GM19328 (cell line): Measurements from ENCODE around the gene SCG5.
"Not testable (repeated sequence)": the region's sequence is repeated elsewhere in the genome, so short reads cannot be mapped to it uniquely, and the experiment has no call there.

Experiments
- ATAC-seq: cut with Tn5 transposase; IDR thresholded peaks from one replicate; pipeline ENCODE4 v1.9.1; 2021; ENCODE audit warnings: mild to moderate bottlenecking, moderate library complexity; ENCODE audit not compliant: unreplicated experiment

The SCG5 gene, protein sequence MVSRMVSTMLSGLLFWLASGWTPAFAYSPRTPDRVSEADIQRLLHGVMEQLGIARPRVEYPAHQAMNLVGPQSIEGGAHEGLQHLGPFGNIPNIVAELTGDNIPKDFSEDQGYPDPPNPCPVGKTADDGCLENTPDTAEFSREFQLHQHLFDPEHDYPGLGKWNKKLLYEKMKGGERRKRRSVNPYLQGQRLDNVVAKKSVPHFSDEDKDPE

DNA sequence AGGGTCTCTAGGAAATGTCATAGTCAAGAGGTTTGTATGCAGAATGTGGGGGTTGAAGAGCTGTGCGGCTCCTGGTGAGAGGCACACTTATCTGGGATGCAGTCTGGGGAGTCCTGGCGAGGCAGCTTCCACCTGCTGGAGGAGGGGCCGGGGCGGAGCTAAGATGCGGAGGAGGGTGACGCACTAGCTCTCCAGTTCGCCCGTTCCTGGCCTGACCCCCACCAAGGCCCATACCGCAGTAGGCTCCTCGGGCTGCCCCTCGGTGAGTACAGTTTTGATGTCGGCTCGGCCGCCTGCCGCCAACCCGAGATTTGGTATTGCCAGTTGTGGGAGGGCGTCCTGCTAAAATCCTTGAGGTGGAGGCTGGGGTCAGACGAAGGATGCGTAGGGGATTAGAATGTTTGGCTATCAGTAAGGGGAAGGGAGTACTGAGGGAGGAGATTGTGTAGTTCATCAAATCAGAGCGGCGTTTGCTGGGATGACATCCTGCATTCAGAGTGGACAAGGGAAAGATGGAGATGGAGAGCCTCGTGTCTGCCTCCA is at the start of gene SCG5:
TSS of gene SCG5 (plus strand) at position 194 of the 543 bp plus-strand sequence. CDS start 1,883 bp downstream, outside the sequence.
- no peak for ATAC-seq

DNA sequence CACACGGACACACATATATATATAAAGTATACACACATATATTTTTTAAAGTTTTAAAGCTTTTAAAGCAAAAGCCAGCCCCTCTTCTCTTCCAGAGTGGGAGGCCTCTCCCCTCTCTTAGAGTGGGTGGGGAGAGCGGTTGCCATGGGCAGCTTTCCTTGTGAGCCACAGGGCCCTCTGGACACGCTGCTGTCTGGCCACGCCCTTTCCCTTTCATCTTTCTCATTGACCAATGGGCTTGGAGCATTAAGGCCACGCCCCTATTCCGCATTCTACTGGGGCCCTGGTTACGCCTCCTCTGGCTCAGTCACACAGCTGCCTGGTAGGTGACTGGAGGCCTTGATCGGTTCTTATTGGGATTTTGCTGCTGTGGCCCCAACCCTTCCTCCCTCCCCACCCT is 48.4 kb upstream of the SCG5 start, which contains the start of gene GOLGA8N:
TSS of gene GOLGA8N (plus strand) at position 306 of the 400 bp plus-strand sequence.
- not testable (repeated sequence) for ATAC-seq

DNA sequence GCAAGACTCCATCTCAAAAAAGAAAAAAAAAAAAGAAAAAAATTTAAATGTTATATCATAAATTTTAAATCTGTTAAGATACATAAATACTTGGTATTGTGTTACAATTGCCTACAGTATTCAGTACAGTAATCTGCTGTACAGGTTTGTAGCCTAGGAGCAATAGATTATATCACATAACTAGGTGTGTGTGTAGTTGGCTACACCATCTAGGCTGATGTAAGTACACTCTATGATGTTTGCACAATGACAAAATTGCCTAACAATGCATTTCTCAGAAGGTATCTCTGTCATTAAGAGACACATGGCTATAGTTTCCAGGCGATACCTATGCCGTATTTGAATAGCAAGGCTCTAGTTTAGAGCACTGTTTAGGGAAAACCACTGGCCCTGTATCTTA is 32.0 kb upstream of the SCG5 start:
- not testable (repeated sequence) for ATAC-seq

DNA sequence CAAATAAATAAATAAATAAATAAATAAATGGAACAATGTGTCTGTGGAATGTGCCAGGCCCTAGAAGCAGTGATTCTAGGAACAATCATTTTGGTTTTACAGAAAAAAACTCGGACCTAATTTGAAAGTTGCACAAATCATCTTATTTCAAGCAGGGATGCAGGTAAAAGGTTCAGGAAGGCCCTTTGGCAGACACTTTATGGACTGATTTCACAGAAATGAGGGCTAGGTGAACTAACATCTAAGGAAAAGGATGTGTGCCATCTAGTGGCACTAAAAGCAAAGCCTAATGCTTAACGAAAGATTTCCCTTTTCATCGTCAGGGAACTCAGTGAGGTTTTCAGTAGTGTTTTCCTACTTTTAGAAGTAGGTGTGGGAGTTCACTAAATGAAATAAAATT is 30.8 kb upstream of the SCG5 start:
- ATAC-seq, result not testable (repeated sequence)

DNA sequence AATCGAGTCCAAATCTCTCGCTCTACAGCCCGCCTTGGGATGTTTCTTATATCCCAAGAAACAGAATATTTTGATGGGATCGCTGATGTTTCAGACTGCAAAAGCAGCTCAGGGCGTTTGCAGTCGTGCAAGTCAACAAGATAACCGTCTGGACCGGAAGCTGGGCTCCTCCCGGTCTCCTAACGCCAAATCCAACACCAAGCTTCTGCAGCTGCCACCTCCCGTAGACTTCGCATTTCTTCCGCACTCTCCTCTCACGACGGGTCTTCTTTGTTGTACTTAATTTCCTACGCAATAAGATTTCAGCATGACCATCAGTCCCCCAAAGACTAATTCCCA is 26.8 kb upstream of the SCG5 start:
- ATAC-seq, result peak; percentile 25

DNA sequence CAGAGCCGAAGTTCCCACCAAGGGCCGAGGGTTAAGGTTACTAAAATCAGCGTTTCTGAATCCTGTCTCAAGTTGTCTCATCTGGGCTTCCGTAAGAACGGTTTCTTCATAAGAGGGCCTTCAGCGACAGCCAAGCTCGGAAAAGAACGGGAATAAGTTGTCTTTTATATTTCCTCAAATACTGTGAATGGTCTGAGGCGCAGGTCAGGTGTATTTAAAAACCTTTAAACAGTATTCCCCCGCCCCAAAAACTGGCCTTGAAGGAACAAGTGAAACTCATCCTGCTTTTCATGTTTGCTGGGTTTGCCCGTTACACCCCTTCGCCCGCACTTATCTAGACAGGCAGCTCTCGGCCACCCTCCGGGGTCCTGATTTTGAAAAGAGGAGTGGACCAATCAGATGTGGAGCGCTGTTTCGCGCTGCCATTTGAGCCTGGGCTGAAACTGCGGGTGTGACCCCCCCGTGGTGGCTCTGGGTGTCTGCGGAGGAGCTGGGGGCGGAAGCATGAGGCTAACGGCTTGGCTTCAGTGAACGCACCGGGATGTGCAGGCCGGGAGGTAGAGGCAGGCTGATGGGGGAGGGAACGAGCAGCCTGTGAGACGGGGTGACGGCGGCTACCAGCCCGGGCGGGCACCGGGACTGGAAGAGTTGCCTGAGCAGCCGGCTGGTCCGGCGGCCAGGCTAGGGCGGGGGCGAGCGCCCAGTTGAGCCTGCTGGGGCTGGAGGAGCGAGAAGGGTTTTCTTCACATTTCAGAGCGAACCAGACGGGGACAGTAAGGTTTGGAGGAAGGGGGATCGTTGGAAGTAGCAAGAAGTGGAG is 26.2 kb upstream of the SCG5 start, which contains the start of gene ARHGAP11A:
TSS of gene ARHGAP11A (plus strand) at position 454 of the 820 bp plus-strand sequence. CDS start 708 bp downstream, outside the sequence.
- ATAC-seq, result peak; percentile 68

DNA sequence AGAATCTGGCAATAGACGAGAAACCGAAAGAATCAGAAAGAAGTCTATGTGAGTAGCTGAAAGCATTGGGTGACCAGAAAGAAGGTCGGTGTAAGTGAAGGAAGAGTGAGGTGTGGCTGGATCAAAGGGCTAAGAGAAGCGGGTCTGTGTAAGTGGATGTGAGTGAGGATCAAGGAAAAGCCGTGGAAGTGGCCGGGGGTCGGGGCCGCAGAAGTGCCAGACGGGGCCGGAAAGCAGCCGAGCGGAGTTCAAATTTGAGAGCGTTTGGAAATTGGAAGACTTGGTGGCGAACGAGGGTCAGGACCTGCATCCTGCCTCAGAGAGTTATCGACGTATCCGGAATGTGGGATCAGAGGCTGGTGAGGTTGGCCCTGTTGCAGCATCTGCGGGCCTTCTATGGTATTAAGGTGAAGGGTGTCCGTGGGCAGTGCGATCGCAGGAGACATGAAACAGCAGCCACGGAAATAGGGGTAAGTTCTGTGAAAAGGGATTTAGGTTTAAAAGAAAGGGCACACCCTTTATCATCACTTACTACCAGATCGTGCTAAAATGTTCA is 25.6 kb upstream of the SCG5 start:
- ATAC-seq, result peak; percentile 22

DNA sequence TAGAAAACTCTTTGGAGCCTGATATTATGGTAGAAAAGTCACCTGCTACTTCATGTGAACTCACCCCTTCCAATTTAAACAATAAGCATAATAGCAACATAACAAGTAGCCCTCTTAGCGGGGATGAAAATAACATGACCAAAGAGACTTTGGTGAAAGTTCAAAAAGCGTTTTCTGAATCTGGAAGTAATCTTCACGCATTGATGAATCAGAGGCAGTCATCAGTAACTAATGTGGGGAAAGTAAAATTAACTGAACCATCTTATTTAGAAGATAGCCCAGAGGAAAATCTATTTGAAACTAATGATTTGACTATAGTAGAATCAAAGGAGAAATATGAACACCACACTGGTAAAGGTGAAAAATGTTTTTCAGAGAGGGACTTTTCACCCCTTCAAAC is 5.1 kb upstream of the SCG5 start:
- ATAC-seq, result no peak

DNA sequence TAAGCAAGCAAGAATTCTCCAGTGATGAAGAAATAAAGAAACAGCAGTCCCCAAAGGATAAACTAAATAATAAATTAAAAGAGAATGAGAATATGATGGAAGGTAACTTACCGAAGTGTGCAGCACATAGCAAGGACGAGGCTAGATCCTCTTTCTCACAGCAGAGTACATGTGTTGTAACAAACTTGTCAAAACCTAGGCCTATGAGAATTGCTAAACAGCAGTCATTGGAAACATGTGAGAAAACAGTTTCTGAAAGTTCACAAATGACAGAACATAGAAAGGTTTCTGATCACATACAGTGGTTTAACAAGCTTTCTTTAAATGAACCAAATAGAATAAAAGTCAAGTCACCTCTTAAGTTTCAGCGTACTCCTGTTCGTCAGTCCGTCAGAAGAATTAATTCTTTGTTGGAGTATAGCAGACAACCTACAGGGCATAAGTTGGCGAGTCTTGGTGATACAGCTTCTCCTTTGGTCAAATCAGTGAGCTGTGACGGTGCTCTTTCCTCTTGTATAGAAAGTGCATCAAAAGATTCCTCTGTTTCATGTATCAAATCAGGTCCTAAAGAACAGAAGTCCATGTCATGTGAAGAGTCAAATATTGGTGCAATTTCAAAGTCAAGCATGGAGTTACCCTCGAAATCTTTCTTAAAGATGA is 4.5 kb upstream of the SCG5 start:
- no peak for ATAC-seq

DNA sequence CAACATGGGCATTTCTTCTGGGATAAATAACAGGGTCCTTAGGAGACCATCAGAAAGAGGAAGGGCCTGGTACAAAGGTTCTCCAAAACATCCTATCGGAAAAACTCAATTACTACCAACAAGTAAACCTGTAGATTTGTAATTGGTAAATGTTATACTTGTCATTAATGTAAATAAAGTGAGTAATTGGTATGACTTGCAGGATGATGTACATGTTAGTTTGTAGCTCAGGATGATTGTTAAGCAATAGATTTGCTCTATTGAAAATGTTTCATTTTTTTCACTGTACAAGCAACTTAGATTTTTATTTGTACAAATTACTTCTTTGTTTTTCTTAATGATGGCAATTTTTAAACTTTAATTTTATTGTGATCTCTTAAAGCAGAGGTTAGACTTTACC is 3.8 kb upstream of the SCG5 start:
- ATAC-seq, result no peak

DNA sequence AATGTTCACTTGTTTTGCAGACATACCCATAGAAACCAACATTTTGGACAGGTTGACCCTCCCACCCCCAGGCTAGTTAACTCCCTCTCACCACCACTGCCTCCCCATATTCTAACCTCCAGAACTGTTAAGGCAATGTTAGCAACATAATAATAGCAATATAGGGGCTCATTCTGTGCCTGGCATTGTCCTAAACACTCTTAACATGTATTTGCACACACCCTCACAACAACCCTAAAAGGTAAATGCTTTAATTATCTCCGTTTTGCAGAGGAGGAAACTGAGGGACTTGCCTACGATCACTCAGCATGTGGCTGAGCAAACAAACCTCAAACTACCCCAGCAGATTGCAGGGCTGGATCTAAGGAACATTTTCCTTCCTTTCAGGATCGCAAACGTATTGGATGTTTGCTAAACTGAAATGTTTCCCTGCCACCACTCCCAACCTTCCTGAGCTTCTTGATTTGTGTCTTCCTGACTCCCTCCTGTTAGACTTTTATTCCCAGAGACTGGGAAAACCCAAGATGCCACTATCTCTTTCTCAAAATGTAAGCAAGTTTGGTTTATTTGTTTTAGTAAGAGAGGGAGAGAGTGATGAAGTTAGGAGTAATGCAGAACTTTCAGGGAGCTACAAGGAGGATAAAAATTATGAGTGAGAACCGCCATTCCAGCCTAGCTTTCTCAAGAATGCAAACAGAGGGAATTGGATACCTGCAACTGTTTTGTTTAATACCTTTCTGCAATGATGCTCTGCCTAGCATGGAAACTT is 1.3 kb downstream of the SCG5 start:
- ATAC-seq, result no peak

DNA sequence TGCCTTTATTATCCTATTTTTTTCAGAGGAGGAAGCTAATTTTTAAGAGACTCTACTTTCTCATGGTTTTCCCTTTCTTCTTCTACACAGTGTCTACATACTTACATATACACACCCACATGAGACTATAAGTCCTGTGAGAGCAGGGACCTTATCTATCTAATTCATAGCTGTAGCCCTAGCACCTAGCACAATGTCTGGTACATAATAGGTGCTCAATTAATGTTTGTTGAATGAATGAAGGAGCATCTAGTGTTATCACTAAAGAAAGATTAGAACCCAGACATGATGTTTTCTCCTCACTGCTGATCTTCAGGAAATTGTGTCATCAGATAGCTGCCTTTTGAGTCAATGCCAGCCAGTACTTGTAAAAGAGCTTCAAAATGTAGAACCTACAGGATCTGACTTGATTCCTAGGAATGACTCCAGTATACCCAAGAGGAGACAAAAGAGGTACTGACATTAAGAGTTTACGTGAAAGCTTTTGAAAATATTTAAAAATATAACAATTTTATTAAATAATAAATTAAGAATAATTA is 2.5 kb downstream of the SCG5 start:
- ATAC-seq, result no peak

DNA sequence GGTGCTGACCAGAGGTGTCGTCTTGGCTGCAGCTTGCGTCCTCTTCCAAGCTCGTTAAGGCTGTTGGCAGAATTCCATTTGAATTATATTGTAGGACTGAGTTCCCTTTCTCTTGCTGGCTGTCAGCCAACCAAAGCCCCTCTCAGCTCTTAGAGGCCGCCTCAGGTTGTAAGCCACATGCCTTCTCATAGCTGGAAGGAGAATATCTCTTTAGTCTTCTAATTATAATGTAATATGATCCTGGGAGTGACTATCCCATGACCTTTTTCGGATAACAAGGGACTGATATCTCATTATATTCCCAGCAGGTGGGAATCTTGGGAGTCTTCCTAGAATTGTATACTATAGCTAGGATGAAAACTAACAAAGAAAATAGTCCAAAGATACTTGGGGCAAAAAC is 4.8 kb downstream of the SCG5 start:
- no peak for ATAC-seq

DNA sequence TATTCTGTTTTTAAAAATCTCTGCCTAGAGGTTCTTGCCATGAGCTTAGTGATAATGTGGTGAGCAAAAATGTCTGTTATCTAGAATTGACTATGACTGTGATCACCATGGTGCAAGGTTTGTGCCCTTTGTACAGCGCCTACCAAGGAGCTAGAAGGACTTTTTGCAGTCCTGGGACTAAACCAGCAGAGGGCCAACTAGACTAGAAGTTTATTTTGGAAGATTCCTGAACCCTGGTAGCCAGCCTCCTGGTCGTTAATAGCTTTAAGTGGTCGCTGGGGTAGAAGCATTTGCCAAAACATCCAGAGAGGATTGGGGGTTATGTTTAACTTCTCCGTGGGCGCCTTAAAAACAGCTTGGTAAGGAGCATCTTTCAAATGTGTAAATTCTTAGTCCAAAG is 7.8 kb downstream of the SCG5 start:
- ATAC-seq, result no peak

DNA sequence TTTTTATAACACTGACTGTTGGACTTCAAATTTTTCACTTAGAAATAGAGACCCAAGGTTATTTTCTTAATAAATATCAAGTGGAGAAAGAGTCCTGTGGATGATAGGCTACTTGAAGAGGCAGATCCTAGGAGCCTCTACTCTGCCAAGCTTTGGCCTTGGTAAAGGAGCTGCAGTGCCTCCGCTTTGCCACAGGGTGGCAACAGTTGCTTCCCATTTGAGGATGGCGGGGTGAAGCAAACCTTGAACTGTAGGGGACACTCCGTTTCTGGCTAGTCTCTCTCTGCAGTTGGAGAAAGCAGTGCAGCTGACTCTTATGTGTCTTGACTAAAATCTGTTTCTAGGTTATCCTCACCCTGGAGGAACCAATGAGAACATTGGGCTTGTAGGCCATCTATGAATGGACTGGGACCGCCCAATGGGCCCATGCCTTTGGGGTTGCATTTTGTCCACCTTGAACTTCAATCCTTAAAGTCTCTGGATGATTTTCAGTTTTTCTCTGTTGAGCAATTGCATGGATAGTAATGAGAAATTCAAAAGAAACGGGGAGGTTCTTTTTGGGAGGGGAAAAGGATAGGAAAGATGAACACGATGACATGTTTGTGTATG is 9.8 kb downstream of the SCG5 start:
- peak; percentile 65 for ATAC-seq

DNA sequence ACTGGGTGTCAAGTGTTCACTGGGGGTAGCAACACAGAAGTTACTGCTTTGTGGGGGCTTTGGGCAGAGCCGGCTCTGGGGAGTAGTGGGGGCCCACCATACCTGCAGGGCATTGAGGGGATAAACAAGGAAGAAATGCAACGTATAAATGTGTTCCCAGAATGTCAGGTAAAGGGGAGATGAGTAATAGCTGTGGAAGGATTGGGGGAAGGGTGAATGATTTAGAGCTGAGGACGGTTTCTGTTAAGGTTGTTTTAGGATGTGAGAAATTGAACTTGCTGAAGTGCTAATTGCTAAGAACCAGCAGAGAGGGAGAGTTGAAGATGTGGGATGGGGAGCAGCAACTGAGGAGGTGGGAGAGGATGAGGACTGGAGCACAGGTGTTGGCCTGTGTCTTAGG is 10.7 kb downstream of the SCG5 start:
- ATAC-seq, result no peak

DNA sequence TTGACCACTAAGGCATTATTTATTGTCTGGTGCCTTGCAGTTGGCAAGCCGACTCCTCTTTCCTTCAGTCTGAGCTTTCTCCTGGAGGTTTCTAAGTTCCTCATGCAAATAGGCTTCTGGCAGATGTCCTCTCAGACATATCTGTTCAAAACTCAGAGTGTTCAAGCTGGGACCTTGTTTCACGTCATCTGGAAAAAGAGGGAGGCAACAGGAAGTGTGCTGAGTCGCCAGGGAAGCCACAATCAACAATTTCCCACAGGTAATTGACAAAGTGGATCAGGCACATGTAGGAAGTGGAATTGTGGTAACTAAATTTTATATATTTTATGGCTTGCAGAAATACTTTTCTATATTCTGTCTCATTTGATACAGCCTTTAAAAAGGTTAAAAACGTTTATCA is 14.6 kb downstream of the SCG5 start:
- ATAC-seq, result no peak

DNA sequence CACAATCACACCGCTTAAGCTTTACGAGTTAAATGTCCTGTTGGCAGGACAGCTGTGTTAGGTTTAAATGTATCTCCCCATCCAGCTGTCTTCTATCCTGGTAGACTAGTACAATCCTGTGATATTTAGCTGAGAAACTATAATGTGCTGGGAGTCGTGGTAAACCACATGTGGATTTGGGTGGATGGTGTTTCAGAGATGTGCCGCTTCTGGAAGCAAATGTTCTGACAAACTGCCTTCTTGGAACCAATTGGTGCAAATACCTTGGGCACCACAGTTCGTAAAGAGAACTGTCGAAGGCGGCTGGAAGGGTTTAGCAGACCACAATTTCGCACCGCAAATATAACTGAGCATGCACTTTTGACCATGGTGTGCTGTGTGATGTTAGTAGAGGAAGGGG is 15.0 kb downstream of the SCG5 start:
- no peak for ATAC-seq

DNA sequence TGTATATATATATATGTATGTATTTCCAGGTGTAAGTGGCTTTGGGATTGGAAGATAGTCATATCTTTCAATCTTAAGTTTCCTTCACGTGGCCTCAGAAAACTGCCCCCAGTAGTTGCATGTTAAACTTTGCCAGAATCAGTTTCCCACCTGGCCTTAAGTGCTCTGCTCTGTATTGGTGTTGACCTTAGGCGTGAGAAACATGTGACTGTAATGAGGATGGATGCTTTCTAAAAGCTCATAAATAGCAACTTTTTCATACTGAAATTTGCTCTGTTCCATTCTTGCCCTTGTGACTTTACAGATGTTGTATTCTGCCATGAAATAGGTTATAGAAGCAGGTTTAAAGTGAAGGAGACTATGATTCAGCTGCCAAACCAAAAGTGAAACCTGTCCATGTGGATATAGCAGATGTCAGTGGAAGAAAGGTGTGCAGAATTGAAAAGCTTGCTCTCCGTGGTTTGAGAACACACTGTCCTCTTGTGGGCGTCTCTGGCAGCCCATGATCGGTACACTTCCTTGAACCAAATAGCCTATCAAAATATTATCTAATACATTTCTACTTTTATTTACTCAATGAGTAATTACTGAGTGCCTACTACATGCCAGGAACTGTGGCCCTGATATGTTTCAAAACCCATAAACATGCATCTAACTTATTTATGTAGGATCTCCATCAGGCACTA is 15.8 kb downstream of the SCG5 start:
- no peak for ATAC-seq
